Measurements from ENCODE around the gene PLD2.

Gene PLD2

DNA sequence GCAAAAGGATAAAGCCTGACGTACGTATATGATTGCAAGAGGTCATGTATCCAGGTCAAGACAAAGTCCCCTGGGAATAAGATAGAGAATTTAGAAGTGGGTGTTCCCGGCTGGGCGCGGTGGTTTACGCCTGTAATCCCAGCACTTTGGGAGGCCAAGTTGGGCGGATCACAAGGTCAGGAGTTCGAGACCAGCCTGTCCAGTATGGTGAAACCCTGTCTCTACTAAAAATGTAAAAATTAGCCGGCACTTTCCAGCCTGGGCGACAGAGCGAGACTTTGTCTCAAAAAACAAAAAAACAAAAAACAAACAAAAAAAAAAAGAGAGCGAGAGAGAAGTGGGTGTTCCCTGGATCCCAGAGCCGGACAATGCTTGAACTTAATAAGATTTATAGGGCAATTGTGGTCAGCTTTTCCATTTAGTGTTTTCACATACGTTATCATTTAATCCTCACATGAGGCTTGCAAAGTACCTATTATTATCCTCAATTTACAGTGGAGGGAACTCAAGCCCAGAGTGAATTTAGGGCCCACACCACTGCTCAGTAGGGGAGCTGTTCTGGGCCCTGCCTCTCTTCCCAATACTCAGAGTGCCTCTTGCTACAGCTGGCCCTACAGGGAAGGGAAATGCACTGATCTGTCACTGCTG is 18.7 kb upstream of the PLD2 start:
- H3K36me3 ChIP-seq (replicated peaks; ENCODE audit: insufficient read depth, low read length) = no peaks in the 10 kb centered on the region
- no peak overlapping the region for H3K9ac ChIP-seq (ENCODE audit: low read length)
- H3K79me2 ChIP-seq (ENCODE audit: low read length) = no peaks in the 10 kb centered on the region
- TF ChIP-seq EZH2 (optimal IDR thresholded peaks at IDR 0.05; ENCODE audit: low read depth, low read length) = no peak
- TF ChIP-seq, protein P1, sequence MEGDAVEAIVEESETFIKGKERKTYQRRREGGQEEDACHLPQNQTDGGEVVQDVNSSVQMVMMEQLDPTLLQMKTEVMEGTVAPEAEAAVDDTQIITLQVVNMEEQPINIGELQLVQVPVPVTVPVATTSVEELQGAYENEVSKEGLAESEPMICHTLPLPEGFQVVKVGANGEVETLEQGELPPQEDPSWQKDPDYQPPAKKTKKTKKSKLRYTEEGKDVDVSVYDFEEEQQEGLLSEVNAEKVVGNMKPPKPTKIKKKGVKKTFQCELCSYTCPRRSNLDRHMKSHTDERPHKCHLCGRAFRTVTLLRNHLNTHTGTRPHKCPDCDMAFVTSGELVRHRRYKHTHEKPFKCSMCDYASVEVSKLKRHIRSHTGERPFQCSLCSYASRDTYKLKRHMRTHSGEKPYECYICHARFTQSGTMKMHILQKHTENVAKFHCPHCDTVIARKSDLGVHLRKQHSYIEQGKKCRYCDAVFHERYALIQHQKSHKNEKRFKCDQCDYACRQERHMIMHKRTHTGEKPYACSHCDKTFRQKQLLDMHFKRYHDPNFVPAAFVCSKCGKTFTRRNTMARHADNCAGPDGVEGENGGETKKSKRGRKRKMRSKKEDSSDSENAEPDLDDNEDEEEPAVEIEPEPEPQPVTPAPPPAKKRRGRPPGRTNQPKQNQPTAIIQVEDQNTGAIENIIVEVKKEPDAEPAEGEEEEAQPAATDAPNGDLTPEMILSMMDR (IDR thresholded peaks at IDR 0.05; ENCODE audit: low read length) = no peak
- no peak for TF ChIP-seq EZH2phosphoT487 (IDR thresholded peaks at IDR 0.05; ENCODE audit: low read length)
- H3F3A ChIP-seq (ENCODE audit: insufficient read depth, low read length) = no peaks in the 10 kb centered on the region
- H2AFZ ChIP-seq (ENCODE audit: low read length) = no peak overlapping the region
- no peaks in the 10 kb centered on the region for H4K20me1 ChIP-seq (ENCODE audit: insufficient read depth, low read length)
- DNase-seq = no peak
- H3K4me2 ChIP-seq (ENCODE audit: low read depth, low read length) = no peak overlapping the region
- H3K4me1 ChIP-seq (ENCODE audit: low read length) = peaks cover 3% of the 10 kb centered on the region
- H3K27ac ChIP-seq (ENCODE audit: low read length) = no peak overlapping the region
- H3K9me2 ChIP-seq (replicated peaks; ENCODE audit: insufficient read depth, low read length) = no peaks in the 10 kb centered on the region
- H3K9me3 ChIP-seq (replicated peaks; ENCODE audit: insufficient read depth, low read length) = no peaks in the 10 kb centered on the region
- H3K27me3 ChIP-seq (replicated peaks; ENCODE audit: insufficient read depth, low read length) = peaks cover 46% of the 10 kb centered on the region
- no peak overlapping the region for H3K4me3 ChIP-seq (ENCODE audit: low read length)

DNA sequence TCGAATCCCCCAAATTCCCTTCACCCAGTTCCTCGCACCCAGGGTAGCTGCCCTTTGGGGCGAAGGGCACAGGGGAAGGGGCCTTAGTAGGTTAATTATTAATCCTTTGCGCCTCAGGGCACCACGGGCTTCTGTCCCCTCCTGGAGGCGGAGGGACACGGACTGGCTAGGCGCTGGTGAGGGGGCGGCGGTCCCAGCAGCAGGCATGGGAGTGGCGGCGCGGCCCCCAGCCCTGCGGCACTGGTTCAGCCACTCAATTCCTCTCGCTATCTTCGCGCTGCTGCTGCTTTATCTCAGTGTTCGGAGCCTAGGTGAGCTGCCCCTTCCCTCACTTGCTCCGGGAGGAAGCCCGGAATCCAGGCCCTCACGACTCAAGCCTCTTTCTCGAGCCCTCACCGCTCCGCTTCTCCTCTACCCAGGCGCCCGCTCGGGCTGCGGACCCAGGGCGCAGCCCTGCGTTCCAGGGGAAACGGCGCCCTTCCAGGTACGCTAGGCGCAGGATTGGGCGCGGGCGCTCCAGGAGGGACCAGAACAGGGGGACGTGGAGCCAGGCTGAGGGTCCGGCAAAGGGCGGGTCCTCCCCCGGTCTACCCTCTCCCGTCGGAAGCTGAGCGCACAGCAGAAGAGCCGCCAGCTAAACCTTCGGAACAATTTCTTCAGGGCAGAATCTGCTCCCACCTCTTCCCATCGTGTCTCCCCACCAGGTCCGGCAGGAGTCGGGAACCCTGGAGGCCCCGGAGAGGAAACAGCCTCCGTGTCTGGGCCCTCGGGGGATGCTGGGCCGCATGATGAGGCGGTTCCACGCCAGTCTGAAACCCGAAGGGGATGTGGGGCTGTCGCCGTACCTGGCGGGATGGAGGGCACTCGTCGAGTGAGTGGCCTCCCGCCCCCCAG is 17.9 kb upstream of the PLD2 start, which contains the start of gene GLTPD2:
Gene GLTPD2, plus strand, starts transcription at position 158 of the 894 bp plus-strand sequence. Its CDS starts 48 bp downstream, at position 206.
- Histone ChIP-seq H3K36me3 (replicated peaks; ENCODE audit: insufficient read depth, low read length) (no peaks in the 10 kb centered on the region), H3F3A (ENCODE audit: insufficient read depth, low read length) (no peaks in the 10 kb centered on the region), H3K4me1 (ENCODE audit: low read length) (peaks cover 3% of the 10 kb centered on the region), H4K20me1 (ENCODE audit: insufficient read depth, low read length) (no peaks in the 10 kb centered on the region), H2AFZ (ENCODE audit: low read length) (peak within 1 kb of the TSS; percentile 93), H3K79me2 (ENCODE audit: low read length) (no peaks in the 10 kb centered on the region), H3K27ac (ENCODE audit: low read length) (peak within 1 kb of the TSS; percentile 71; the same call in 1 of the 2 replicates), H3K4me3 (ENCODE audit: low read length) (peak within 1 kb of the TSS; percentile 74), H3K4me2 (ENCODE audit: low read depth, low read length) (peak within 1 kb of the TSS; percentile 91), H3K9me2 (replicated peaks; ENCODE audit: insufficient read depth, low read length) (no peaks in the 10 kb centered on the region), H3K9ac (ENCODE audit: low read length) (peak within 1 kb of the TSS; percentile 73), H3K27me3 (replicated peaks; ENCODE audit: insufficient read depth, low read length) (peaks cover 39% of the 10 kb centered on the region), H3K9me3 (replicated peaks; ENCODE audit: insufficient read depth, low read length) (no peaks in the 10 kb centered on the region)
- DNase-seq = no peak
- TF ChIP-seq, protein P1 (IDR thresholded peaks at IDR 0.05; ENCODE audit: low read length) = no peak
- TF ChIP-seq EZH2 (optimal IDR thresholded peaks at IDR 0.05; ENCODE audit: low read depth, low read length) (no peak), EZH2phosphoT487 (IDR thresholded peaks at IDR 0.05; ENCODE audit: low read length) (no peak)

DNA sequence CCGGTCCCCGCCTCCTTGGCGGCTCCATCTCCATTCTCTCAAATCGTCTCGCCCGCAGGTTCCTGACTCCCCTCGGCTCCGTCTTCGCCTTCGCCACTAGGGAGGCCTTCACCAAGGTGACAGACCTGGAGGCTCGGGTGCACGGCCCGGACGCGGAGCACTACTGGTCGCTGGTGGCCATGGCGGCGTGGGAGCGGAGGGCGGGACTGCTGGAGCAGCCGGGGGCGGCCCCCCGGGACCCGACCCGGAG is 17.3 kb upstream of the PLD2 start:
- Histone ChIP-seq H3K9me3 (replicated peaks; ENCODE audit: insufficient read depth, low read length) (no peaks in the 10 kb centered on the region), H4K20me1 (ENCODE audit: insufficient read depth, low read length) (no peaks in the 10 kb centered on the region), H3K79me2 (ENCODE audit: low read length) (no peaks in the 10 kb centered on the region), H3K4me1 (ENCODE audit: low read length) (peaks cover 3% of the 10 kb centered on the region), H3K4me3 (ENCODE audit: low read length) (peak overlapping the region; percentile 74), H3K9me2 (replicated peaks; ENCODE audit: insufficient read depth, low read length) (no peaks in the 10 kb centered on the region), H3K9ac (ENCODE audit: low read length) (peak overlapping the region; percentile 73), H3K4me2 (ENCODE audit: low read depth, low read length) (peak overlapping the region; percentile 91), H3K27me3 (replicated peaks; ENCODE audit: insufficient read depth, low read length) (peaks cover 33% of the 10 kb centered on the region), H3K36me3 (replicated peaks; ENCODE audit: insufficient read depth, low read length) (no peaks in the 10 kb centered on the region), H3K27ac (ENCODE audit: low read length) (peak overlapping the region; percentile 71; the same call in 1 of the 2 replicates), H3F3A (ENCODE audit: insufficient read depth, low read length) (no peaks in the 10 kb centered on the region), H2AFZ (ENCODE audit: low read length) (peak overlapping the region; percentile 93)
- DNase-seq = no peak
- TF ChIP-seq, protein P1 (IDR thresholded peaks at IDR 0.05; ENCODE audit: low read length) = no peak
- TF ChIP-seq EZH2phosphoT487 (IDR thresholded peaks at IDR 0.05; ENCODE audit: low read length) = no peak
- no peak for TF ChIP-seq EZH2 (optimal IDR thresholded peaks at IDR 0.05; ENCODE audit: low read depth, low read length)
